ENCODE results near the gene TMEM14A. TPM values are rescaled to one million over a fixed set of nuclear protein-coding genes. Genes with fewer than 3 reads are reported as not detected.

Gene TMEM14A, protein sequence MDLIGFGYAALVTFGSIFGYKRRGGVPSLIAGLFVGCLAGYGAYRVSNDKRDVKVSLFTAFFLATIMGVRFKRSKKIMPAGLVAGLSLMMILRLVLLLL
- total RNA-seq = 29.7 and 33.6 TPM in 2 replicates
- long read RNA-seq, transcript TMEM14A-201 (5 exons, 992 nt) = major isoform, 35 of 37 reads
- long read RNA-seq, partial matches to known transcripts = 2 of 37 reads
- long read RNA-seq, other reads (novel, unspliced or antisense) = 0 of 37 reads

DNA sequence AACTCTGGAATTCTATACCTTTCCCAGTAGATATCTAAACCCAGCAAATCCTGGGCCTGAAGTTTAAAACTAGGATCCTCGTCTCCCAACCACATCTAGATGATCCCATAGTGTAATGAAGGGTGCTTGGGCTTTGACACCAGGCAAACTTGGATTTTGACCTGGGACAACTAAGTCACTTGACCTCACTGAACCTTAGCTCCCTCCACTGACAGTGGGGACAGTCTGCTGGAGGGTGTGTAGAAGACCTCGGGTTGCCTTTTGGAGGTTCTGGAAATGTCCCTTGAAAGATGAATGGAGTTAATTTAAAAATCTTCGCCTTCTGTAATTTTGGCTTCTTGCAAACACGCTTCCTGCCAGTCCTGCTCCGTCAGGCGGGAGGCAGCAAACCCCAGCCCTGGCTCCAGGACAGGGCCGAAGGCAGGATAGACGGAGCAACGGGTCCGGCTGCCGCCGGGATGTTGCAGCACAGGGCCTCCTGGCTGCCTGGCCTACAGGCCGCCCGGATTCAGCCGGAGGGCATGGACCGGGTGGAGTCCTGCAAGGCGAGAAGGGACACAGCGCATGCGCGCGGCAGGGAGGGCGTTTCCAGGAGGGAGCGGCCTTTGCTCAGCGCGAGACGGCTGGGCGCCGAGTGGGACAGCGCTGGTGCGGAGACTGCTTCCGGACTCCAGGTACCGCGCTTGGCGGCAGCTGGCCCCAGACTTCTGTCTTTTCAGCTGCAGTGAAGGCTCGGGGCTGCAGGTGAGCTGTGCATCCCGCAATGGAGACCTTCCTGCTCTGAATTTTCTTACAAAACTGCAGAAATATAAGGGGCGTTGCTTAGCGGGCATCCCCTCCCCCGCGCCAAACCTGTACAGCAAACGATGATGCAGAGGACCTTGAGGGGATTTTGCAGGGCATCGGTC lies at the start of gene TMEM14A:
Gene TMEM14A, plus strand, starts transcription at position 612 of the 908 bp plus-strand sequence. CDS start 5,990 bp downstream, outside the sequence.
- Mint-ChIP-seq H3K9me3 (ENCODE audit: low read depth) (no peaks in the 10 kb centered on the region), H3K4me3 (ENCODE audit: low read depth) (peak within 1 kb of the TSS; percentile 84), H3K27me3 (peaks cover 4% of the 10 kb centered on the region), H3K4me1 (ENCODE audit: low read depth) (peaks cover 21% of the 10 kb centered on the region), H3K27ac (peak within 1 kb of the TSS; percentile 60), H3K36me3 (ENCODE audit: insufficient read depth) (peaks cover 13% of the 10 kb centered on the region)
- peak; percentile 95 for DNase-seq (ENCODE audit: low spot score, unreplicated experiment)
- TF ChIP-seq, protein P1, sequence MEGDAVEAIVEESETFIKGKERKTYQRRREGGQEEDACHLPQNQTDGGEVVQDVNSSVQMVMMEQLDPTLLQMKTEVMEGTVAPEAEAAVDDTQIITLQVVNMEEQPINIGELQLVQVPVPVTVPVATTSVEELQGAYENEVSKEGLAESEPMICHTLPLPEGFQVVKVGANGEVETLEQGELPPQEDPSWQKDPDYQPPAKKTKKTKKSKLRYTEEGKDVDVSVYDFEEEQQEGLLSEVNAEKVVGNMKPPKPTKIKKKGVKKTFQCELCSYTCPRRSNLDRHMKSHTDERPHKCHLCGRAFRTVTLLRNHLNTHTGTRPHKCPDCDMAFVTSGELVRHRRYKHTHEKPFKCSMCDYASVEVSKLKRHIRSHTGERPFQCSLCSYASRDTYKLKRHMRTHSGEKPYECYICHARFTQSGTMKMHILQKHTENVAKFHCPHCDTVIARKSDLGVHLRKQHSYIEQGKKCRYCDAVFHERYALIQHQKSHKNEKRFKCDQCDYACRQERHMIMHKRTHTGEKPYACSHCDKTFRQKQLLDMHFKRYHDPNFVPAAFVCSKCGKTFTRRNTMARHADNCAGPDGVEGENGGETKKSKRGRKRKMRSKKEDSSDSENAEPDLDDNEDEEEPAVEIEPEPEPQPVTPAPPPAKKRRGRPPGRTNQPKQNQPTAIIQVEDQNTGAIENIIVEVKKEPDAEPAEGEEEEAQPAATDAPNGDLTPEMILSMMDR (IDR thresholded peaks at IDR 0.05; ENCODE audit: unreplicated experiment) = no peak

DNA sequence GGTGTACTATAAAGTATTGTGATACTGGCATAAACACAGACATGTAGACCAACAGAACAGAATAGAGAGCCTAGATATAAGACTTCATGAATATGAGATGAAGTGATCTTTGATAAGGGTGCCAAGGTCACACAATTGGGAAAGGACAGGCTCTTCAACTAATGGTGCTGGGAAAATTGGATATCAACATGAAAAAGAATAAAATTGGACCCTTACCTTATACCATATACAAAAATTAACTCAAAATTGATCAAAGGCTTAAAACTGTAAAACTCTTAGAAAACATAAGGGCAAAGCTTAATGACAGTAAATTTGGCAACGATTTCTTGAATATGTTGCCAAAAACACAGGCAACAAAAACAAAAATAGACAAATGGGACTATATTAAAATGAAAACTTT lies 49.3 kb upstream of the TMEM14A start:
- H3K9me3 Mint-ChIP-seq (ENCODE audit: low read depth) = no peaks in the 10 kb centered on the region
- no peaks in the 10 kb centered on the region for H3K27me3 Mint-ChIP-seq
- no peak overlapping the region for H3K27ac Mint-ChIP-seq
- H3K36me3 Mint-ChIP-seq (ENCODE audit: insufficient read depth) = no peaks in the 10 kb centered on the region
- TF ChIP-seq, protein P1 (IDR thresholded peaks at IDR 0.05; ENCODE audit: unreplicated experiment) = no peak
- no peak for DNase-seq (ENCODE audit: low spot score, unreplicated experiment)
- no peaks in the 10 kb centered on the region for H3K4me1 Mint-ChIP-seq (ENCODE audit: low read depth)
- H3K4me3 Mint-ChIP-seq (ENCODE audit: low read depth) = no peak overlapping the region

DNA sequence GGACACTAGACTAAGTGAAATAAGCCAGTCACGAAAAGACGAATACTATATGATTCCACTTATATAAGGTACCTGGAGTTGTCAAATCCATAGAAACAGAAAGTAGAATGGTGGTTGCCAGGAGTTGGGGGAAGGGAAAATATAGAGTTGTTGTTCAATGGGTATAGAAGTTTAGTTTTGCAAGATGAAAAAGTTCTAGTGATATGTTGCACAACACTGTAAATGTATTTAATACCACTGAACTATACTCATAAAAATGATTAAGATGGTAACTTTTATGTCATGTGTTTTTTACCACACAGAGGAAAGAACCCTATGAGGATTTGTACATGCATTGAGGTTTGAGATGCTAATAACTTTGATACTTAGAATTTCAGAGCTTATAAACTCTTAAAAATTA lies 48.1 kb upstream of the TMEM14A start:
- no peaks in the 10 kb centered on the region for H3K36me3 Mint-ChIP-seq (ENCODE audit: insufficient read depth)
- TF ChIP-seq, protein P1 (IDR thresholded peaks at IDR 0.05; ENCODE audit: unreplicated experiment) = no peak
- no peak overlapping the region for H3K4me3 Mint-ChIP-seq (ENCODE audit: low read depth)
- no peaks in the 10 kb centered on the region for H3K27me3 Mint-ChIP-seq
- DNase-seq (ENCODE audit: low spot score, unreplicated experiment) = no peak
- H3K27ac Mint-ChIP-seq = no peak overlapping the region
- H3K4me1 Mint-ChIP-seq (ENCODE audit: low read depth) = no peaks in the 10 kb centered on the region
- no peaks in the 10 kb centered on the region for H3K9me3 Mint-ChIP-seq (ENCODE audit: low read depth)

DNA sequence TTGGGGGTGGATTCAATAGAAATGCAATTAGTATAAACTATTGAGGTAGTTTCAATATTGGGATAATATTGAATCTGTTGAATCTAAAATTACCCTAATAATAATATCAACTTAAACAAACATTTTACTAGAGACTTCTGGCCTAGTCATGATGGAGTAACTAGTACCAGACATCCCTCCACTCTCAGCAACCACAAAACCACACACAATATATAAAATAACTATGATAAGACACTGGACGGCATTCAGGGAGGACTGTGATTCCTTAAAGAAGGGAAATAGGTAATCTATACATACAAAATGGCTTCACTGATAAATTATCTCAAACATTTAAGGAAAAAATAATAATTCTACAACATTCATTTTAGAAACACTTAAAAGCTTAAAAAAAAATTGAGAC lies 38.9 kb upstream of the TMEM14A start:
- Mint-ChIP-seq H3K36me3 (ENCODE audit: insufficient read depth) (no peaks in the 10 kb centered on the region), H3K27ac (no peak overlapping the region), H3K4me3 (ENCODE audit: low read depth) (no peak overlapping the region), H3K27me3 (no peaks in the 10 kb centered on the region), H3K9me3 (ENCODE audit: low read depth) (no peaks in the 10 kb centered on the region), H3K4me1 (ENCODE audit: low read depth) (peaks cover 8% of the 10 kb centered on the region)
- TF ChIP-seq, protein P1 (IDR thresholded peaks at IDR 0.05; ENCODE audit: unreplicated experiment) = no peak
- DNase-seq (ENCODE audit: low spot score, unreplicated experiment) = no peak

DNA sequence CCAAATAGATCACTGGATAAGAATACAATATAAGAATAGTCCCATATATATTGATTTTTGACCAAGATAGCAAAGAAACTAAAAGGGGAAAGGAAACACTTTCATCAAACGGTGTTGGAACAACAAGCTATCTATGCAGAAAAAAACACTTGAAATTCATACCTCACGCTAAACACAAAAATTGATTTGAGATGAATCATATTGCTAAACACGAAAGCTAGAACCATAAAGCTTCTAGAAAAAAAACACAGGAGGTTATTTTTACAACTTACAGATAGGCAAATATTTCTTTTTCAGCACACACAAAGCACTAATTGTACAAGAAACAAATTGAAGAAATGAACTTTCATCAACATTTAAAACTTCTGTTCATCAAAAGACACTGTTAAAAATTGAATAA lies 36.7 kb upstream of the TMEM14A start:
- Mint-ChIP-seq H3K4me3 (ENCODE audit: low read depth) (no peak overlapping the region), H3K9me3 (ENCODE audit: low read depth) (no peaks in the 10 kb centered on the region), H3K27me3 (no peaks in the 10 kb centered on the region), H3K27ac (no peak overlapping the region), H3K4me1 (ENCODE audit: low read depth) (peaks cover 8% of the 10 kb centered on the region), H3K36me3 (ENCODE audit: insufficient read depth) (no peaks in the 10 kb centered on the region)
- TF ChIP-seq, protein P1 (IDR thresholded peaks at IDR 0.05; ENCODE audit: unreplicated experiment) = no peak
- DNase-seq (ENCODE audit: low spot score, unreplicated experiment) = no peak

Data from progenitor cell of endocrine pancreas (in vitro differentiated cells).